Upper lobe of left lung (tissue), 6 donors: Measurements from ENCODE around the gene DGKB. TPM values are rescaled to one million over a fixed set of nuclear protein-coding genes. Genes with fewer than 3 reads are reported as not detected.

ENCODE experiments used
- ATAC-seq, 2 donors: fragments of 200-7000 bp; cut with Tn5 transposase; one replicate each; pipeline ENCODE4 v1.9.1; 2022; ENCODE audit warnings: mild to moderate bottlenecking in 2 of 2, moderate library complexity in 2 of 2; ENCODE audit not compliant: low FRiP score in 2 of 2
- DNase-seq, 2 donors: peaks; one replicate each; pipeline ENCODE4 v3.0.0-alpha.2; 2019 to 2020
- H3K27ac ChIP-seq, 4 donors: fragments of 200-600 bp; sonication (generic); one replicate each; pipeline ENCODE4 v1.5.1; 2016 to 2019
- H3K27me3 ChIP-seq, 4 donors: fragments of 200-600 bp; sonication (generic); one replicate each; pipeline ENCODE4 v1.5.1; 2017 to 2019
- H3K36me3 ChIP-seq, 4 donors: fragments of 200-600 bp; sonication (generic); one replicate each; pipeline ENCODE4 v1.5.1; 2016 to 2019
- H3K4me1 ChIP-seq, 4 donors: fragments of 200-600 bp; sonication (generic); one replicate each; pipeline ENCODE4 v1.5.1; 2018 to 2019
- H3K4me3 ChIP-seq, 4 donors: fragments of 200-600 bp; sonication (generic); one replicate each; pipeline ENCODE4 v1.5.1; 2017 to 2019; ENCODE audit warnings: mild to moderate bottlenecking in 2 of 4, moderate library complexity in 1 of 4
- H3K9me3 ChIP-seq, 4 donors: fragments of 200-600 bp; sonication (generic); one replicate each; pipeline ENCODE4 v1.5.1; 2018 to 2019
- CTCF ChIP-seq, 6 experiments: fragments of 450-650 bp in 4 of 6; fragments of 200-600 bp in 2 of 6; sonication (generic) in 2 of 6; IDR thresholded peaks; one replicate each; pipeline ENCODE4 v1.5.1; 2016 to 2019; ENCODE audit warnings: antibody characterized with exemption in 6 of 6
- EP300 ChIP-seq, 4 donors: sonication (generic); formaldehyde crosslinking; IDR thresholded peaks; one replicate each; pipeline ENCODE4 v1.5.1; 2017; ENCODE audit warnings: antibody characterized with exemption in 4 of 4, control low read depth in 2 of 4
- POLR2A ChIP-seq, 4 donors: fragments of 450-650 bp; IDR thresholded peaks; one replicate each; pipeline ENCODE4 v1.5.1; 2016 to 2017; ENCODE audit warnings: antibody characterized with exemption in 4 of 4, mild to moderate bottlenecking in 2 of 4
- POLR2AphosphoS5 ChIP-seq, 2 donors: sonication (generic); formaldehyde crosslinking; IDR thresholded peaks; one replicate each; pipeline ENCODE4 v1.5.1; 2017; ENCODE audit warnings: antibody characterized with exemption in 2 of 2
- WGBS, 2 donors: methylation state at CpG; one replicate each; pipeline ENCODE4 v1.1.5; 2017 to 2018; 5-methylcytosine and 5-hydroxymethylcytosine counted together
- total RNA-seq, 6 donors: library from RNA; depleted of rRNA in 4 of 6; stranded (reverse); fragments of >200 nt in 4 of 6; gene quantifications; one replicate each; pipeline versions ENCODE4 v1.1.0 to v1.2.1, GENCODE V29; 2016 to 2021
- donor health status: DM: no; HTN: no; CAD: no; lungs with moderate emphysema.
- donor health status: DM: no; HTN: yes; CAD: no; lungs with severe emphysema.

The DGKB gene
- total RNA-seq, 6 donors from 2014 or later: 0.09 to 0.30 (median 0.30) TPM; not detected in 3

GRCh38 chr7:14407246-14408015, 495.1 kb downstream of the DGKB start:
- DNase-seq (no peak), ATAC-seq (no peak)
- Histone ChIP-seq H3K4me1 (no peaks in the 10 kb centered on the region), H3K36me3 (no peaks in the 10 kb centered on the region), H3K27ac (no peak overlapping the region), H3K4me3 (no peak overlapping the region), H3K27me3 (no peaks in the 10 kb centered on the region), H3K9me3 (no peaks in the 10 kb centered on the region)
- TF ChIP-seq POLR2AphosphoS5 (IDR thresholded peaks at IDR 0.05) (no peak), CTCF (IDR thresholded peaks at IDR 0.05) (no peak), POLR2A (IDR thresholded peaks at IDR 0.05) (no peak), EP300 (IDR thresholded peaks at IDR 0.05) (no peak)
- WGBS, 2 donors: 61 to 64% methylated on average over 6 of the region's 6 CpGs

GRCh38 chr7:14403587-14403986, 499.0 kb downstream of the DGKB start:
- DNase-seq (no peak), ATAC-seq (no peak)
- TF ChIP-seq POLR2A (IDR thresholded peaks at IDR 0.05) (no peak), EP300 (IDR thresholded peaks at IDR 0.05) (no peak), POLR2AphosphoS5 (IDR thresholded peaks at IDR 0.05) (no peak), CTCF (IDR thresholded peaks at IDR 0.05) (no peak)
- H3K36me3 ChIP-seq: no peaks in the 10 kb centered on the region
- no peaks in the 10 kb centered on the region for H3K4me1 ChIP-seq
- no peaks in the 10 kb centered on the region for H3K27me3 ChIP-seq
- no peak overlapping the region for H3K4me3 ChIP-seq
- no peaks in the 10 kb centered on the region for H3K9me3 ChIP-seq
- 83 to 89% methylated on average over 2 of the region's 2 CpGs for WGBS, 2 donors
- H3K27ac ChIP-seq: no peak overlapping the region

- no peak for ATAC-seq
- 53 to 58% methylated on average over 3 of the region's 3 CpGs for WGBS, 2 donors
- Histone ChIP-seq H3K9me3 (no peaks in the 10 kb centered on the region), H3K27me3 (no peaks in the 10 kb centered on the region), H3K4me3 (no peak overlapping the region), H3K36me3 (no peaks in the 10 kb centered on the region), H3K27ac (no peak overlapping the region), H3K4me1 (no peaks in the 10 kb centered on the region)
- TF ChIP-seq CTCF (IDR thresholded peaks at IDR 0.05) (no peak), POLR2AphosphoS5 (IDR thresholded peaks at IDR 0.05) (no peak), POLR2A (IDR thresholded peaks at IDR 0.05) (no peak), EP300 (IDR thresholded peaks at IDR 0.05) (no peak)
- DNase-seq: no peak
Measured at GRCh38 chr7:14400271-14400670, 502.3 kb downstream of the DGKB start.

- TF ChIP-seq EP300 (IDR thresholded peaks at IDR 0.05): no peak
- TF ChIP-seq POLR2AphosphoS5 (IDR thresholded peaks at IDR 0.05): no peak
- TF ChIP-seq POLR2A (IDR thresholded peaks at IDR 0.05): no peak
- no peak for TF ChIP-seq CTCF (IDR thresholded peaks at IDR 0.05)
- Histone ChIP-seq H3K4me1 (no peaks in the 10 kb centered on the region), H3K27ac (no peak overlapping the region), H3K27me3 (no peaks in the 10 kb centered on the region), H3K36me3 (no peaks in the 10 kb centered on the region), H3K4me3 (no peak overlapping the region), H3K9me3 (no peaks in the 10 kb centered on the region)
- ATAC-seq (no peak), DNase-seq (no peak)
Measured at GRCh38 chr7:14398526-14398925, 504.0 kb downstream of the DGKB start.

GRCh38 chr7:14395860-14396259, 506.7 kb downstream of the DGKB start:
- Histone ChIP-seq H3K27ac (no peak overlapping the region), H3K27me3 (no peaks in the 10 kb centered on the region), H3K36me3 (no peaks in the 10 kb centered on the region), H3K4me1 (no peaks in the 10 kb centered on the region), H3K9me3 (no peaks in the 10 kb centered on the region), H3K4me3 (no peak overlapping the region)
- no peak for ATAC-seq
- DNase-seq: no peak
- TF ChIP-seq POLR2AphosphoS5 (IDR thresholded peaks at IDR 0.05) (no peak), EP300 (IDR thresholded peaks at IDR 0.05) (no peak), CTCF (IDR thresholded peaks at IDR 0.05) (no peak), POLR2A (IDR thresholded peaks at IDR 0.05) (no peak)
